Tongue (tissue), 2 donors: ENCODE results near the gene SUSD1. TPM values are rescaled to one million over a fixed set of nuclear protein-coding genes. Genes with fewer than 3 reads are reported as not detected.

Source experiments
- DNase-seq: peaks from one replicate; pipeline ENCODE4 v3.0.0-alpha.2; 2015
- total RNA-seq: library from RNA; depleted of rRNA; stranded (reverse); fragments of >200 nt; gene quantifications from one replicate; pipeline ENCODE4 v1.2.3, GENCODE V29; 2014

SUSD1 gene
- total RNA-seq, 1 donor from 2014 or later = 16.0 TPM

DNA sequence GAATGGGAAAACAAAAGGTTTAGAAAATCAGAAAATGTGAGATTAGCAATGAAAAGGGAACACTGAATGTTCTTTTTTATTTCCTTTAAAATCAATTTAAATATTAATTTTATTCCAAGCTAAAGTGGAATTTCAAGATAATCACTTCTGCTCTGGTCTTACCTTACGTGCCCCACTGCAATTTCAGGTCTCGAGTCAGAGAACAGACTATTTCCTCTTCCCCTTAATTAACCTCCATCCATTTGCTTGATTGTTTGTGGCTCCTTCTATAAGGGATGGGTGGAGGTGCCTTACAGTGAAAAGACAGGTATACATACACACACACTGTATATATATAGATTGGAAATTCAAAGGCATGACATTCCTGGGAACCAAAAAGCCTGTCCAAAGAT, 137.1 kb downstream of the SUSD1 start:
- DNase-seq = no peak

DNA sequence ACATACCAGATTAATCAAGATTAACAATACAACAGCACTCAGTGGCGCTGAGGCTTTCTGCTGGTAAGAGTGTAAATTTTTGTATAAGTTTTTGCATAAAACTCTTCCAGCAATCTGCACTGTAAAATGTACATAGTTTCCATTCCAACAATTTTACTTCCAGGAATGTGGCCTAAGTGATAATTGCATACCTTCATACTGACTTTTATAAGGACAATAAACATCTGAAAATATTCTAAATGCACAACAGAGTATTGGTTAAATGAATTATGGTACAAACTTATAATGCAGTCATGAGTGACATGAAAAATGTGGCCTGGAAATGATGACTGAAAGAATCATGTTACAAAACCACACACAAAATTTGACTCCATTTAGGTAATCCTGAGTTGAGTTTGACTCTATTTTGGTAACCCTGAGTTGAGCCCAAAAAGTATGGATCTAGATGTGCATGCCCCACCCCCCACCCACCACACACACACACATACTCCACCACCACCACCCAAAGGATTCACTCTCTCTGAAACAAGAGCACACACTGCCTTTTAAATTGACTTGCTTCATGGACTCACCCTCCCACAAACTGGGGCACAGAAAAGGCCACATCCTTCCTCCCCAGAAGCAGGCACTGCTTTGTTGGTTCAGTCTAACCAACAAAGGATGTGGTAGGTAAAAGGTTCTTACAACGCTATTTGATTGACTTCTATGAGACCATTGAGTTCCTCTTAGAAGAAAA, 137.6 kb downstream of the SUSD1 start:
- DNase-seq = no peak

GRCh38 chr9:112035166-112035826, 139.8 kb downstream of the SUSD1 start:
- no peak for DNase-seq

- DNase-seq = no peak
Observed at GRCh38 chr9:112034216-112034611, 140.9 kb downstream of the SUSD1 start.

DNA sequence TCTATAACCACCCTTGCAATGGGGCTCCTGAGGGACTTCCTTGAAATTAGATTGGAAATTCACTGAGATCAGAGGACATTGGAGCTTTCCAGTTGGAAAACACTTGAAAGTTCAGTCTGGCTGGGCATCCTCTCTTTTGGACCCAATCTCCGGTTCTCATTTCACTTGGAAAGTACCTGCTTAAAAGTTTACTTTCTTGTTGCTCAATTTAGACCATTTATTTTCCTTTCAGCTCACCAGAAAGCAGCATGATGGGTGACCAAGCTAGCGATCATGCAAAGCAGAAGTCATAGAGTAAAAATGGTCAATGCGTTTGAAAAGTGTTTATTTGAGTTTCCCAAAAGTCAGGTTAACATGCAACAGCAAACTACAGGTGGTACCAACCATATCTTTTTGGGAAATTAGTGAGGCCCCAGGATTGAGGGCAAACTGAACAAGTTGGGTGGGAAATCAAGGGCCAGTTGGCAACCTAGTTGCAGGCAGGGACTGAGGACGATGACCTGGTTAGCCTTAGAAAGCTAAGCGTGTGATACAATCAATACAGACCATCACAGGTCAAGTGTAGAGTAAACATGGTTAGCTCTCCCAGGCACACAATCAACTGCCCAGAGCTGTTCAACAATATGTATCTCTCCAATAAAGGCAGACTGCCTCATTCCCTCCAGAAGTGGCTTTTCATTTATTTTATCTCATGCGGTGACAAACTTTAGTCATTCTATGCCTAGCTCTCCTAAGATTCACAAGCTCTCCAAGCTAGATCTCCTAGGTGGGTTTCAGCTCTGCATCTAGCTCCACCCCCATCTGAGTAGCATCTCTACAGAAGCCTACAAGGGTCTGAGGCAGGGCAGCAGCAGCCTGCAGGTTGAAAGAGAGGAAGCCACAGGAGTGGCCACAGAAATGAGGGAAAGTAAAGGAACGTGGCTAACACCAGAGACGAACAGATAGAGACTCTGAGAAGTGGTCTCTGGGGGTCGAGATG, 141.6 kb downstream of the SUSD1 start:
- no peak for DNase-seq

DNA sequence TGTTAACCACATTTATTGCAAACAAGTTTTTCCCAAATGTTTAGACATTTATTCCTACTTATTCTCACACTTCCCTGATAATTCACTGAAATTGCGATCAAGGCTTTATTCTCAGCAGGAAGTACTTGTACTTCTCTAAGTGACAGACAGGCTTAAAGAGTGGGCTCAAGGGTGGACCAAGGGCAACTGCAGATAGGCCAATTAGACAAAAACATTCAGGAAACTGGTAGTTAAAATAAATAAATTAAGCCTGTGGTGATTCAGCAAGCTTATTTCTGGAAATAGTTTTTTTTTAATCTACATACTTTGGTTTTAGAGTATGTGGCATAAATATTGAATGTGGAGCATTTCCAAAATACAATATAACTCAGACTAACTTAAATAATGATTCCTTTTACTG, 142.4 kb downstream of the SUSD1 start:
- DNase-seq = no peak

DNA sequence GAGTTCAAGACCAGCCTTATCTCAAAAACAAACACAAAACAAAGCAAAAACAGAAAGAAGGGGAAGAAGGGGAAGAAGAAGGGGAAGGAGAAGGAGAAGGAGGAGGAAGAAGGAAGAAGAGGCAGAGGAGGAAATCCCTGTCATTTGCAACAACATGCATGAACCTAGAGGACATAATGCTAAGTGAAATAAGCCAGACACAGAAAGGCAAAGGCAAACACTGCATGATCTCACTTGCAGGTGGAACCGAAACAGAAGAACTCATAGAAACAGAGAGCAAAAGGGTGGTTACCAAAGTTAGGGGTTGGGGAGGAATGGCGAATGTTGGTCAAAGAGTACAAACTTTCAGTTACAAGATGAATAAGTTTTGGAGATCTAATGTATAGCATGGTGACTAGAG, 143.1 kb downstream of the SUSD1 start:
- no peak for DNase-seq

DNA sequence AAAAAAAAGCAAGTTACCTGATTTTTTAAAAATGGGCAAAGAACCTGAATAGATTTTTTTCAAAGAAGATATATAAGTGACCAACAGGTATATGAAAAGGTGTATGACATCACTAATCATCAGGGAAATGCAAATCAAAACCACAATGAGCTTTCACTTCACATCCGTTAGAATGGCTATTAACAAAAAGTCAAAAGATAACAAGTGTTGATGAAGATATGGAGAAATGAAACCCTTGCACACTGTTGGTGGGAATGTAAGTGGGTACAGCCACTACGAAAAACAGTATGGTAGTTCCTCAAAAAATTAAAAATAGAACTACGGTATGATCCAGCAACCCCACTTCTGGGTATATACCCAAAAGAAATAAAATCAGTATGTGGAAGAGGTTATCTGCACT, 143.7 kb downstream of the SUSD1 start:
- DNase-seq = no peak

- no peak for DNase-seq
Observed at GRCh38 chr9:112029921-112030444, 145.1 kb downstream of the SUSD1 start.

DNA sequence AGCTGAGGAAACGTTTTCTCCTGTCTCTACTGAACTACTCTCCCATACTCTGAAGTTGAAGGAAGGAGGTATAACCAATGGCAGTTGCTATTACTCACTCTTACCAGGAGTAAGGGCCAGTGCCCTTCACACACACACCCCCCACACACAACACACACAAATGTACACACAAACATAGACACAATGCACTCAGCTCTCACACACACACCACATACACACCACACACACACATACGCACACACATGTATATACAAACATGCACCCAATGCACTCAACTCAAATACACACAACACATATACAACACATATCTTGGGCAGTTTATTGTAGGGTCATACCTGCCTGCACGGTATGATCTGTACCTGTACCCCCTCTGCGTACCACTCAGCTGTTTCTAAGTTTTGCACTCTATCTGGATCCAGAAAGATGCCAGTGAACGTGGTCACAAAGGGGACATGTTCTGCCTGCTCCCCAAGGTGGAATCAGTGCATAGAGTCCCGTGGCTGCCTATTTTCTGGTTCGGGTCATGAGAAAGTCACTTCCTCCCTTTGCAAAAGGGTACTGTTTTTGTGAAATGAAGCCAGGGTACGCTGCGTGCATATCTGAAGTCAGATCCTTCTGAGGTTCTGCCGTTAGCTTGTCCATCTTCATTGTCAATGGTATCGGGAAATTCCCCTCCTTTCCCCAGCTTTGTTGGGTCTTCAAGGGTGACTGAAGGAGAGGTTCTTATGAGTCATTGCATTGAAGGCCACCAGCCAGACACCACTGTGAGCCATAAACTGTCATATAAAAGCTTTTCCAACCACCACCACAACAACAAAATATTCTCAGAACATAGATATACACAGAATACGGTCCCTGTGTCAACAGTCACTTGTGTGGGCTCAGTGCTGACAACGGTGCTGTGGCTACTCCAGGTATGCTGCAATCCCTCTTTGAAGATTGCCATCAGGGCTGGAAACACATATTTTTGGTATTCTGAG, 146.6 kb downstream of the SUSD1 start:
- DNase-seq = no peak

- no peak for DNase-seq
Observed at GRCh38 chr9:112025850-112026249, 149.2 kb downstream of the SUSD1 start.

DNA sequence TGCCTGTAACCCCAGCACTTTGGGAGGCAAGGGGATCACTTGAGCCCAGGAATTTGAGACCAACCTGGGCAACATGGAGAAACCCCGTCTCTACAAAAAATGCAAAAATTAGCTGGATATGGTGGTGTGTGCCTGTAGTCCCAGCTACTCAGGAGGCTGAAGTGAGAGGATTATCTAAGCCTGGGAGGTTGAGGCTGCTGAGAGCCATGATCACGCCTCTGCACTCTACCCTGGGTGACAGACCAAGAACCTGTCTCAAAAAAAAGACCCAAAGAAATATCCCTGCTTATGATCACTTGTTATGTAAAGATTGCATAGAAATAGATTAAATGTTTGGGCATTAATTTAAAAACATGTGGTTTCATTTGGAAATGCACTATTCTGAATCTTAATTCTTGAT, 153.4 kb downstream of the SUSD1 start:
- no peak for DNase-seq

GRCh38 chr9:112020680-112021596, 154.2 kb downstream of the SUSD1 start:
- no peak for DNase-seq

GRCh38 chr9:112017878-112018277, 157.2 kb downstream of the SUSD1 start:
- no peak for DNase-seq

DNA sequence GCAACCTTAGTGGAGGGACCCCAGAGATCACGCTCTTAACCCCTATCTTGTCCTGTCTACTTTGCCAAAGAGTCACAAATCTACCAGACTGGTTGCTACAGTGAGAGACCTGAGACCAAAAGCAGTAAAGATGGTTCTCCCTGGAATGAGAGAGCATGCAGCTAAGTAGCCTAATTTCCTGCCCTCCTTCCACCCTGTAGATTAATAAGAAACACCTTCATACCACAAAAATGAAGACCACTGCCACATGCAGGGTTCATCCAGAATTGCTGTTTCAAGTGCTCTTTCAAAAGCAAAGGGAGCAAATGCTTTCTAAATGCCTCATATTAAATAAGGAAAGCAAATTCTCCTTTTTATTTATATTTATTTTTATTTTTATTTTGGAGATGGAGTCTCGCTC, 159.4 kb downstream of the SUSD1 start:
- no peak for DNase-seq

DNA sequence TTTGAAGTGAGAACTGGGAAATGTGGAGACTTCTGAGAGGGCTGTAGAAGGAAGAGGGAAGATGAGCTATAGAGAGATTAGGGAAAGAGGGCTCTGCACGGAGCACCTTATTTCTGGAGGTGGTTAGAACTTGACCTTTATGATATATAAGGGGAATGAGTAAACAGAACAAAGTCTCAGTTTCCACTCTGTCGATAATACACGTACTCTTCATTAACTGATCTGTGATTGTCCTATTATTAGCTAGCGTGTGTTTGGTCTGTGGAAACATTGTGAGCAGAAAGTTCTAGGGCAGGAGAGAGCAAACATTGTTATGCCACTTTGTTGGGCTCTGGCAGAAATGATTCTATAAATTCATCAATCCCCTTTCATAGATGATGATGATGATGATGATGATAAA, 159.9 kb downstream of the SUSD1 start:
- DNase-seq = no peak

DNA sequence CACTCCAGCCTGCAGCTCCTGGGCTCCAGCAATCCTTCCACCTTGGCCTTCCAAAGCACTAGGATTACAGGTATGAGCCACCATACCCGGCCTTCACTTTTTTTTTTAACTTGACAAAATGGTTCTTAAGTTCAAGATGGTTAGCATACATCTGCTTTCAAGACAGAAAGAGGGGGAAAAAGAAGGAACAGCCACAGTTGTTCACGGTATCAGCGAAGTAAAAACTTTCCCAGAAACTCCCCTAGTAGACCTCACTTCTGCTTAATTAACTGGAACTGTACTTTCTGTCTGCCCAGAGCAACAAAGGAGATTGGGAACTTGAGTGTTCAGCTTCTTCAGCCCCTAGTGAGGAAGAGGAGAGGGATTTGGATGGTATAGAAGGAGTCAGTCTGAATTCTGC, 161.8 kb downstream of the SUSD1 start:
- no peak for DNase-seq

GRCh38 chr9:112012026-112012902, 162.8 kb downstream of the SUSD1 start:
- DNase-seq = peak; percentile 26

GRCh38 chr9:112011051-112011620, 164.0 kb downstream of the SUSD1 start:
- no peak for DNase-seq
